H1 (cell line): ENCODE measurements around the gene GHRHR. TPM values are rescaled to one million over a fixed set of nuclear protein-coding genes. Genes with fewer than 3 reads are reported as not detected.

Experiments
- CTCF ChIA-PET: fragments of 300-600 bp; sonication (Branson Sonifier 250); formaldehyde crosslinking; loops from one replicate; lab custom pipeline; 2021; ENCODE audit not compliant: partially characterized antibody; lab: Charles Lee
- POLR2A ChIA-PET: fragments of 300-600 bp; sonication (Branson Sonifier 250); formaldehyde crosslinking; loops from one replicate; lab custom pipeline; 2021; ENCODE audit warnings: inconsistent platforms; ENCODE audit not compliant: partially characterized antibody; lab: Charles Lee
- DNase-seq, 2 experiments: peaks; one replicate each; pipeline versions ENCODE4 v3.0.0 to v3.0.0-alpha.2; 2010 to 2022; ENCODE audit warnings: low spot score in 2 of 2, low read depth in 1 of 2, mixed read lengths in 1 of 2
- FAIRE-seq: peaks from 2 replicates; lab custom pipeline; 2011; peaks lifted over from hg19 to GRCh38; lab: Jason Lieb, UNC
- H2AFZ ChIP-seq: 2 replicates; pipeline ENCODE4 v1.8.1; 2012; ENCODE audit warnings: low read length, inconsistent platforms
- H2AK5ac ChIP-seq: 2 replicates; pipeline ENCODE4 v1.6.1; 2013; ENCODE audit warnings: low read depth, low read length
- H2BK120ac ChIP-seq: replicated peaks from 2 replicates; pipeline ENCODE3; 2013; ENCODE audit warnings: low read depth, low read length, inconsistent platforms
- H2BK12ac ChIP-seq: 2 replicates; pipeline ENCODE4 v1.6.1; 2013; ENCODE audit warnings: low read depth, low read length
- H2BK15ac ChIP-seq: 2 replicates; pipeline ENCODE4 v1.6.1; 2013; ENCODE audit warnings: low read length
- H2BK20ac ChIP-seq: 2 replicates; pipeline ENCODE4 v1.6.1; 2013; ENCODE audit warnings: low read length
- H2BK5ac ChIP-seq: 2 replicates; pipeline ENCODE4 v1.6.1; 2013; ENCODE audit warnings: low read depth, low read length
- H3K14ac ChIP-seq: 2 replicates; pipeline ENCODE4 v1.6.1; 2013; ENCODE audit warnings: inconsistent platforms; ENCODE audit not compliant: insufficient read length
- H3K18ac ChIP-seq: 2 replicates; pipeline ENCODE4 v1.6.1; 2013; ENCODE audit warnings: low read length; ENCODE audit errors: extremely low read depth
- H3K23ac ChIP-seq: 2 replicates; pipeline ENCODE4 v1.6.1; 2013; ENCODE audit warnings: inconsistent platforms; ENCODE audit not compliant: insufficient read length
- H3K23me2 ChIP-seq: 2 replicates; pipeline ENCODE4 v1.6.1; 2013; ENCODE audit warnings: low read depth, low read length
- H3K27ac ChIP-seq: 2 replicates; pipeline ENCODE4 v1.6.1; 2011; ENCODE audit warnings: low read depth, low read length, inconsistent platforms
- H3K27me3 ChIP-seq, 4 experiments: replicated peaks in 1 of 4; 1 replicate in 1 of 4; 2 replicates in 3 of 4; pipeline versions ENCODE4 v1.6.1 to v1.8.1; 2011 to 2013; ENCODE audit warnings: low read length in 3 of 4, mild to moderate bottlenecking in 3 of 4, inconsistent platforms in 2 of 4, mixed read lengths in 2 of 4, moderate library complexity in 1 of 4; ENCODE audit not compliant: control insufficient read depth in 3 of 4, insufficient read depth in 3 of 4; ENCODE audit errors: extremely low read depth in 1 of 4
- H3K36me3 ChIP-seq, 4 experiments: 2 replicates each; pipeline versions ENCODE4 v1.6.1 to v1.8.1; 2011 to 2013; ENCODE audit warnings: mild to moderate bottlenecking in 4 of 4, low read length in 3 of 4, moderate library complexity in 2 of 4, control low read depth in 1 of 4, inconsistent platforms in 1 of 4; ENCODE audit not compliant: insufficient read depth in 4 of 4, control insufficient read depth in 2 of 4
- H3K4ac ChIP-seq: replicated peaks from 2 replicates; pipeline ENCODE3; 2013; ENCODE audit warnings: low read length, low read depth, mixed read lengths, inconsistent platforms; ENCODE audit not compliant: insufficient read length
- H3K4me1 ChIP-seq, 4 experiments: replicated peaks in 1 of 4; 1 replicate in 1 of 4; 2 replicates in 3 of 4; pipeline versions ENCODE4 v1.6.1 to v1.8.1; 2011 to 2013; ENCODE audit warnings: low read length in 3 of 4, inconsistent platforms in 2 of 4, mixed read lengths in 1 of 4; ENCODE audit not compliant: insufficient read depth in 4 of 4, control insufficient read depth in 3 of 4
- H3K4me2 ChIP-seq, 2 experiments: 2 replicates each; pipeline versions ENCODE4 v1.6.1 to v1.8.1; 2011 to 2013; ENCODE audit warnings: low read depth in 2 of 2, low read length in 2 of 2, control low read depth in 1 of 2, inconsistent platforms in 1 of 2, mild to moderate bottlenecking in 1 of 2; ENCODE audit not compliant: insufficient read depth in 1 of 2
- H3K4me3 ChIP-seq, 4 experiments: fragments of 200-600, 300-600 bp in 1 of 4; sonication (generic), shearing (Covaris generic), sonication (Bioruptor Twin) in 1 of 4; 2 replicates each; pipeline versions ENCODE4 v1.5.1 to v1.8.1; 2011 to 2016; ENCODE audit warnings: low read length in 4 of 4, low read depth in 3 of 4, control low read depth in 2 of 4, inconsistent platforms in 2 of 4, mild to moderate bottlenecking in 2 of 4, mixed read lengths in 1 of 4, moderate library complexity in 1 of 4; ENCODE audit not compliant: insufficient read depth in 2 of 4; ENCODE audit errors: extremely low read depth in 1 of 4
- H3K56ac ChIP-seq: replicated peaks from 2 replicates; pipeline ENCODE3; 2013; ENCODE audit warnings: low read depth, mild to moderate bottlenecking, mixed read lengths, low read length, inconsistent platforms; ENCODE audit not compliant: insufficient read length
- H3K79me1 ChIP-seq: 2 replicates; pipeline ENCODE4 v1.6.1; 2013; ENCODE audit warnings: low read depth, low read length, control low read depth
- H3K79me2 ChIP-seq, 2 experiments: 2 replicates each; pipeline versions ENCODE4 v1.6.1 to v1.8.1; 2012 to 2013; ENCODE audit warnings: low read length in 2 of 2, mild to moderate bottlenecking in 2 of 2, inconsistent platforms in 1 of 2; ENCODE audit not compliant: insufficient read depth in 2 of 2, control insufficient read depth in 1 of 2
- H3K9ac ChIP-seq, 4 experiments: replicated peaks in 1 of 4; 1 replicate in 1 of 4; 2 replicates in 3 of 4; pipeline versions ENCODE4 v1.6.1 to v1.8.1; 2011 to 2013; ENCODE audit warnings: low read depth in 3 of 4, low read length in 3 of 4, control low read depth in 2 of 4, mild to moderate bottlenecking in 2 of 4, moderate library complexity in 2 of 4, inconsistent platforms in 1 of 4; ENCODE audit errors: extremely low read depth in 1 of 4
- H3K9me3 ChIP-seq, 2 experiments: 2 replicates each; pipeline versions ENCODE4 v1.6.1 to v1.8.1; 2012 to 2013; ENCODE audit warnings: mild to moderate bottlenecking in 2 of 2, moderate library complexity in 2 of 2, control low read depth in 1 of 2, inconsistent platforms in 1 of 2, low read depth in 1 of 2, low read length in 1 of 2, mixed read lengths in 1 of 2; ENCODE audit not compliant: insufficient read depth in 2 of 2
- H4K20me1 ChIP-seq, 2 experiments: replicated peaks in 1 of 2; 2 replicates each; pipeline versions ENCODE3 to v1.8.1; 2011 to 2013; ENCODE audit warnings: inconsistent platforms in 2 of 2, low read length in 2 of 2, mild to moderate bottlenecking in 1 of 2; ENCODE audit not compliant: insufficient read depth in 2 of 2, control insufficient read depth in 1 of 2
- H4K5ac ChIP-seq: 2 replicates; pipeline ENCODE4 v1.6.1; 2013; ENCODE audit warnings: low read length, low read depth, mixed read lengths, inconsistent platforms; ENCODE audit not compliant: insufficient read length
- H4K8ac ChIP-seq: 2 replicates; pipeline ENCODE4 v1.8.0; 2013; ENCODE audit warnings: mild to moderate bottlenecking, moderate library complexity, low read length, inconsistent platforms; ENCODE audit not compliant: insufficient read depth; ENCODE audit errors: extremely low read depth
- H4K91ac ChIP-seq: replicated peaks from 2 replicates; pipeline ENCODE3; 2013; ENCODE audit warnings: low read length, mixed read lengths, inconsistent platforms; ENCODE audit not compliant: insufficient read length
- ATF3 ChIP-seq: IDR thresholded peaks from 2 replicates; pipeline ENCODE4 v1.6.1; 2011; ENCODE audit warnings: low read depth, mild to moderate bottlenecking, low read length; ENCODE audit not compliant: insufficient read depth
- BRCA1 ChIP-seq: IDR thresholded peaks from 2 replicates; pipeline ENCODE4 v1.6.1; 2012; ENCODE audit warnings: low read depth, low read length, improper control_type of control experiment
- CBX8 ChIP-seq: fragments of 300-800, 300-1000 bp; sonication (generic); IDR thresholded peaks from 2 replicates; pipeline ENCODE4 v1.7.1; 2016; ENCODE audit warnings: low read depth, low read length, borderline replicate concordance
- GABPA ChIP-seq: IDR thresholded peaks from 2 replicates; pipeline ENCODE4 v1.6.1; 2011; ENCODE audit warnings: mild to moderate bottlenecking, low read length, moderate library complexity, borderline replicate concordance; ENCODE audit not compliant: insufficient read depth
- JUND ChIP-seq: IDR thresholded peaks from 2 replicates; pipeline ENCODE4 v1.6.1; 2011; ENCODE audit warnings: mild to moderate bottlenecking, improper control_type of control experiment, low read length
- KDM5A ChIP-seq: fragments of 200-600 bp; IDR thresholded peaks from 2 replicates; pipeline ENCODE4 v1.7.1; 2012; ENCODE audit warnings: mild to moderate bottlenecking, low read length, inconsistent platforms, mixed read lengths
- NANOG ChIP-seq: IDR thresholded peaks from 2 replicates; pipeline ENCODE4 v1.6.1; 2011; ENCODE audit warnings: low read length, low read depth, mild to moderate bottlenecking, inconsistent platforms; ENCODE audit not compliant: insufficient read depth, poor library complexity, severe bottlenecking
- NRF1 ChIP-seq: IDR thresholded peaks from 2 replicates; pipeline ENCODE4 v1.6.1; 2011; ENCODE audit warnings: mild to moderate bottlenecking, low read depth, low read length, improper control_type of control experiment
- RNF2 ChIP-seq: fragments of 200-900, 300-1000 bp; sonication (generic); IDR thresholded peaks from 2 replicates; pipeline ENCODE4 v1.7.1; 2016; ENCODE audit warnings: borderline replicate concordance, low read depth, mild to moderate bottlenecking, antibody characterized with exemption, low read length; ENCODE audit not compliant: poor library complexity, severe bottlenecking; ENCODE audit errors: missing control alignments
- TBP ChIP-seq: IDR thresholded peaks from 2 replicates; pipeline ENCODE4 v1.6.1; 2011; ENCODE audit warnings: low read depth, low read length, improper control_type of control experiment
- YY1 ChIP-seq: IDR thresholded peaks from 2 replicates; pipeline ENCODE4 v1.6.1; 2011; ENCODE audit warnings: low read depth, mild to moderate bottlenecking, low read length
- WGBS, 2 experiments: shearing (Covaris generic) in 1 of 2; methylation state at CpG; one replicate each; pipeline versions ENCODE4 v1.1.6 to v1.1.7; 2013 to 2015; ENCODE audit warnings: low lambda C conversion rate in 2 of 2, mixed read lengths in 2 of 2, inconsistent platforms in 1 of 2, low coverage in 1 of 2, missing lambda C conversion rate in 1 of 2; ENCODE audit not compliant: insufficient replicate concordance in 2 of 2, insufficient coverage in 1 of 2, insufficient read length in 1 of 2; ENCODE audit errors: extremely low coverage in 1 of 2, missing lambda C conversion rate in 1 of 2; 5-methylcytosine and 5-hydroxymethylcytosine counted together
- polyA plus RNA-seq, 7 experiments: library from polyadenylated mRNA; depleted of rRNA in 3 of 7; stranded (reverse) in 5 of 7; unstranded in 2 of 7; fragments of >200 nt in 5 of 7; fragments of 200-250 nt in 2 of 7; gene quantifications; 1 replicate in 5 of 7; 2 replicates in 1 of 7; 4 replicates in 1 of 7; pipeline versions ENCODE4 v1.2.1 to v1.2.3, GENCODE V29; 2011 to 2013; ENCODE audit warnings: missing spikeins in 2 of 7, mixed read lengths in 2 of 7
- total RNA-seq: library from RNA; stranded (reverse); fragmentation: NEBNext Ultra II Directional; extraction: Animal tissue kit (Norgen Biotek cat#: 25700); gene quantifications from 2 replicates; pipeline ENCODE4 v1.2.1, GENCODE V29; 2021

Gene GHRHR
- total and polyA plus RNA-seq, 2 of the 8 experiments (the other 6 are each of a cell fraction or from before 2014, with no cell fraction given), result 0.60 to 6.5 TPM

DNA sequence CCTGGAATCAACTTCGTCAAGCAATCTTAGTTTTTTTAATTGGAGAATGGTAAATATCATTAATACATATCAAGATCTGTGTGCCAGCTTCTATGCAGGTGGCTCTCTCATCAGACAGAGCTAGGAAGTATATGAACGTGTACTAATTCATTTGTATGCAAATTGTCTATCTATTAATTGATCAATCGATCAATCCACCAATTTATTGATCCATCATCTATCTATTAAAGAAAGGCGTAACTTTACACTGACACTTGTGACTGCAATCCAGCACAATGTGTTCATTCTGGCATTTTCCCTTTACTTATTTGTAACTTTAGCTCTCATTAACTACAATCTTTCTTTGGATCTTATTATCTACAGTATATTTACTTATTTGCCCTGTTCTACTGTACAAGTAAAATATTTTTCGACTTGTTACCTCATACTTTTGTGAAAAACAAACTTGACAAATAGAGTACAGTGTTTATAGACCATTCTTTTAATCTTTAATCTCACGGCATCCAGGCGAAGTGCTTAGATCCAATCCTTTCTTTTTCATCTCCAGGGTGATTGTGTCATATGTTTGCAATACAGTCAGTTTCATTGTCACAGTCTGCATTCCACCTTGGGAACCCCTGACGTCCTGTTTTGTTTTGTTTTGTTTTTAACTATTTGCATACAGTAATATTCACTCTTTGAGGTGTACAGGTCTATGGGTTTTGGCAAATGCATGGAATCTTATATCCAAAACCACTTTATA lies 22.0 kb upstream of the GHRHR start:
- Histone ChIP-seq H2BK15ac (no peak overlapping the region), H3K79me2 (no peaks in the 10 kb centered on the region), H4K5ac (no peak overlapping the region), H2AFZ (no peak overlapping the region), H4K8ac (no peak overlapping the region), H3K79me1 (no peaks in the 10 kb centered on the region), H3K18ac (no peak overlapping the region), H2BK20ac (no peak overlapping the region), H2BK12ac (no peak overlapping the region), H3K9me3 (peaks cover 0 to 6% of the 10 kb centered on the region in 2 experiments; a peak in 1 of 4 replicates), H2BK120ac (no peak overlapping the region), H3K36me3 (no peaks in the 10 kb centered on the region), H3K4me3 (no peak overlapping the region), H3K27ac (no peak overlapping the region), H3K14ac (no peak overlapping the region), H3K4me2 (no peak overlapping the region), H3K4me1 (no peaks in the 10 kb centered on the region), H3K23me2 (no peaks in the 10 kb centered on the region), H3K23ac (no peak overlapping the region), H3K27me3 (no peaks in the 10 kb centered on the region), H2BK5ac (no peak overlapping the region), H2AK5ac (no peak overlapping the region)
- no peak for FAIRE-seq
- WGBS, 2 experiments, result 73% methylated on average over 8 of the region's 8 CpGs; no CpG with 5 or more reads in 1 of the 2 experiments
- DNase-seq, result no peak
- POLR2A ChIA-PET, result no interaction called here
- CTCF ChIA-PET, result interaction anchor here (0.7 to 2.0 kb wide), 6 partner anchors 33 to 184 kb away, joined by 3 to 6 read pairs (median 4); no protein-coding TSS in a partner anchor
- TF ChIP-seq CBX8, result no peak
- TF ChIP-seq TBP, result no peak
- TF ChIP-seq YY1, result no peak
- no peak for TF ChIP-seq ATF3
- TF ChIP-seq KDM5A, result no peak
- no peak for TF ChIP-seq GABPA
- no peak for TF ChIP-seq JUND
- TF ChIP-seq BRCA1, result no peak
- no peak for TF ChIP-seq RNF2
- TF ChIP-seq NANOG, result no peak
- TF ChIP-seq NRF1, result no peak
- TF ChIP-seq, all 59 proteins: peak for 0
- H3K4ac ChIP-seq, result no peak overlapping the region
- H3K56ac ChIP-seq, result no peak overlapping the region
- H4K91ac ChIP-seq, result no peak overlapping the region
- no peak overlapping the region for H3K9ac ChIP-seq
- H4K20me1 ChIP-seq, result no peaks in the 10 kb centered on the region
